ENCODE measurements around the gene PLPPR3.

- TF ChIP-seq SIN3A (IDR thresholded peaks at IDR 0.05; ENCODE audit: borderline replicate concordance, insufficient read depth, low read length) (no peak), POLR2AphosphoS5 (IDR thresholded peaks at IDR 0.05; ENCODE audit: low read depth, low read length) (no peak)
- TF ChIP-seq, protein P1, sequence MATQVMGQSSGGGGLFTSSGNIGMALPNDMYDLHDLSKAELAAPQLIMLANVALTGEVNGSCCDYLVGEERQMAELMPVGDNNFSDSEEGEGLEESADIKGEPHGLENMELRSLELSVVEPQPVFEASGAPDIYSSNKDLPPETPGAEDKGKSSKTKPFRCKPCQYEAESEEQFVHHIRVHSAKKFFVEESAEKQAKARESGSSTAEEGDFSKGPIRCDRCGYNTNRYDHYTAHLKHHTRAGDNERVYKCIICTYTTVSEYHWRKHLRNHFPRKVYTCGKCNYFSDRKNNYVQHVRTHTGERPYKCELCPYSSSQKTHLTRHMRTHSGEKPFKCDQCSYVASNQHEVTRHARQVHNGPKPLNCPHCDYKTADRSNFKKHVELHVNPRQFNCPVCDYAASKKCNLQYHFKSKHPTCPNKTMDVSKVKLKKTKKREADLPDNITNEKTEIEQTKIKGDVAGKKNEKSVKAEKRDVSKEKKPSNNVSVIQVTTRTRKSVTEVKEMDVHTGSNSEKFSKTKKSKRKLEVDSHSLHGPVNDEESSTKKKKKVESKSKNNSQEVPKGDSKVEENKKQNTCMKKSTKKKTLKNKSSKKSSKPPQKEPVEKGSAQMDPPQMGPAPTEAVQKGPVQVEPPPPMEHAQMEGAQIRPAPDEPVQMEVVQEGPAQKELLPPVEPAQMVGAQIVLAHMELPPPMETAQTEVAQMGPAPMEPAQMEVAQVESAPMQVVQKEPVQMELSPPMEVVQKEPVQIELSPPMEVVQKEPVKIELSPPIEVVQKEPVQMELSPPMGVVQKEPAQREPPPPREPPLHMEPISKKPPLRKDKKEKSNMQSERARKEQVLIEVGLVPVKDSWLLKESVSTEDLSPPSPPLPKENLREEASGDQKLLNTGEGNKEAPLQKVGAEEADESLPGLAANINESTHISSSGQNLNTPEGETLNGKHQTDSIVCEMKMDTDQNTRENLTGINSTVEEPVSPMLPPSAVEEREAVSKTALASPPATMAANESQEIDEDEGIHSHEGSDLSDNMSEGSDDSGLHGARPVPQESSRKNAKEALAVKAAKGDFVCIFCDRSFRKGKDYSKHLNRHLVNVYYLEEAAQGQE (IDR thresholded peaks at IDR 0.05; ENCODE audit: insufficient read depth in 1 of 2, low read depth in 2 of 2, low read length in 2 of 2), result no peak
These were observed 33.9 kb upstream of the PLPPR3 start for GRCh38 chr19:855566-856120.

Data from PFSK-1 (cell line).